Activated T-cell treated with anti-CD3 and anti-CD28 coated beads, Interleukin-2, amount 50 U/mL, for 48 hours (primary cell): ENCODE data around the gene KRT2.

Experiments used
- DNase-seq, 2 experiments: peaks; one replicate each; pipeline ENCODE4 v3.0.0-alpha.2; 2020

The KRT2 gene

GRCh38 chr12:52651726-52652261 lies at the start of gene KRT2:
KRT2 (minus strand) TSS chr12:52652211; CDS start chr12:52652142, 69 bp downstream.
- DNase-seq, result no peak

- no peak for DNase-seq
Measured at GRCh38 chr12:52701281-52701680, 49.3 kb upstream of the KRT2 start.

GRCh38 chr12:52699960-52700359 lies 47.9 kb upstream of the KRT2 start:
- DNase-seq, result no peak

- DNase-seq, result no peak
Measured at GRCh38 chr12:52699373-52699772, 47.4 kb upstream of the KRT2 start.

- DNase-seq, result no peak
Measured at GRCh38 chr12:52698651-52699340, 46.8 kb upstream of the KRT2 start.

GRCh38 chr12:52697058-52697582 lies 45.1 kb upstream of the KRT2 start:
- DNase-seq, result no peak

GRCh38 chr12:52696588-52696987 lies 44.6 kb upstream of the KRT2 start:
- no peak for DNase-seq

- no peak for DNase-seq
Measured at GRCh38 chr12:52695039-52695438, 43.0 kb upstream of the KRT2 start.

GRCh38 chr12:52694151-52694550 lies 42.1 kb upstream of the KRT2 start:
- no peak for DNase-seq

- DNase-seq, result no peak
Measured at GRCh38 chr12:52693261-52693660, 41.2 kb upstream of the KRT2 start.

- no peak for DNase-seq
Measured at GRCh38 chr12:52692254-52692653, 40.2 kb upstream of the KRT2 start.

GRCh38 chr12:52691841-52692150 lies 39.8 kb upstream of the KRT2 start:
- DNase-seq, result no peak

- peak; percentile 46 to 62 for DNase-seq
Measured at GRCh38 chr12:52691076-52691840, 39.2 kb upstream of the KRT2 start.

- DNase-seq, result no peak
Measured at GRCh38 chr12:52690351-52691075, 38.5 kb upstream of the KRT2 start.

GRCh38 chr12:52689936-52690335 lies 37.9 kb upstream of the KRT2 start:
- DNase-seq, result no peak

- no peak for DNase-seq
Measured at GRCh38 chr12:52689239-52689638, 37.2 kb upstream of the KRT2 start.

GRCh38 chr12:52688481-52688880 lies 36.5 kb upstream of the KRT2 start:
- no peak for DNase-seq

GRCh38 chr12:52687497-52688385 lies 35.7 kb upstream of the KRT2 start:
- DNase-seq, result no peak

GRCh38 chr12:52686756-52687487 lies 34.9 kb upstream of the KRT2 start:
- DNase-seq, result no peak

- no peak for DNase-seq
Measured at GRCh38 chr12:52686063-52686462, 34.1 kb upstream of the KRT2 start.

GRCh38 chr12:52685406-52685890 lies 33.4 kb upstream of the KRT2 start:
- DNase-seq, result no peak
